IMR-90 (cell line): ENCODE measurements around the gene HS6ST3.

ENCODE experiments used
- FOS ChIP-seq: fragments of 150-350 bp; IDR thresholded peaks from 2 replicates; pipeline ENCODE4 v1.6.1; 2016; ENCODE audit warnings: low read depth, low read length
- MXI1 ChIP-seq: IDR thresholded peaks from 2 replicates; pipeline ENCODE4 v1.6.1; 2012; ENCODE audit warnings: low read depth, mild to moderate bottlenecking, low read length, moderate library complexity, borderline replicate concordance
- POLR2A ChIP-seq: IDR thresholded peaks from 2 replicates; pipeline ENCODE4 v1.6.1; 2012; ENCODE audit warnings: mild to moderate bottlenecking, low read depth, low read length
- RFX5 ChIP-seq: IDR thresholded peaks from 2 replicates; pipeline ENCODE4 v1.8.0; 2012; ENCODE audit warnings: low read depth, mild to moderate bottlenecking, low read length, moderate library complexity
- SMC3 ChIP-seq: fragments of 150-350 bp; IDR thresholded peaks from 2 replicates; pipeline ENCODE4 v1.6.1; 2016; ENCODE audit warnings: low read depth, mild to moderate bottlenecking, antibody characterized with exemption, low read length, moderate library complexity
- TF ChIP-seq, protein P1 (sequence below): conservative IDR thresholded peaks from 2 replicates; pipeline ENCODE4 v1.5.1; 2012; ENCODE audit warnings: mild to moderate bottlenecking, low read depth, low read length, improper control_type of control experiment

DNA sequence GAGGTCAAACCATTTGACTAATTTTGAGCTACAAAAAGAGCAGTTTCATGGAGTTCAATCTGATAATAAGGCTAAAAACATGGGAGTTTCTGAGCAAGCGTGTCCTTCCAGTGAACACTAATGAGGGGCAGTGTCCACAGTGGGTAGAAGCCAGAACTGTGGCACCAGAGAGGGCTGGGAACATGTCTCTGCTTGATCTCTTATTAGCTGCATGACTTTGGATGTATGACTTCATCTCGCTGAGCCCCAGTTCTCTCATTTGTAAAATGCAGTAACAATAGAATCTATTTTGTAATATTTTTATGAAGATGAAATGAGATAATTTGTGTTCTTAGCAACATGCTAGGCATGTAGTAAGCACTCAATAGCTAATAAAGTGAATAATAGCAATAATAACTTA, 69.8 kb downstream of the HS6ST3 start:
- TF ChIP-seq, protein P1, sequence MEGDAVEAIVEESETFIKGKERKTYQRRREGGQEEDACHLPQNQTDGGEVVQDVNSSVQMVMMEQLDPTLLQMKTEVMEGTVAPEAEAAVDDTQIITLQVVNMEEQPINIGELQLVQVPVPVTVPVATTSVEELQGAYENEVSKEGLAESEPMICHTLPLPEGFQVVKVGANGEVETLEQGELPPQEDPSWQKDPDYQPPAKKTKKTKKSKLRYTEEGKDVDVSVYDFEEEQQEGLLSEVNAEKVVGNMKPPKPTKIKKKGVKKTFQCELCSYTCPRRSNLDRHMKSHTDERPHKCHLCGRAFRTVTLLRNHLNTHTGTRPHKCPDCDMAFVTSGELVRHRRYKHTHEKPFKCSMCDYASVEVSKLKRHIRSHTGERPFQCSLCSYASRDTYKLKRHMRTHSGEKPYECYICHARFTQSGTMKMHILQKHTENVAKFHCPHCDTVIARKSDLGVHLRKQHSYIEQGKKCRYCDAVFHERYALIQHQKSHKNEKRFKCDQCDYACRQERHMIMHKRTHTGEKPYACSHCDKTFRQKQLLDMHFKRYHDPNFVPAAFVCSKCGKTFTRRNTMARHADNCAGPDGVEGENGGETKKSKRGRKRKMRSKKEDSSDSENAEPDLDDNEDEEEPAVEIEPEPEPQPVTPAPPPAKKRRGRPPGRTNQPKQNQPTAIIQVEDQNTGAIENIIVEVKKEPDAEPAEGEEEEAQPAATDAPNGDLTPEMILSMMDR = no peak
- TF ChIP-seq MXI1 (no peak), POLR2A (no peak), RFX5 (no peak), SMC3 (no peak), FOS (no peak)
